ENCODE data around the gene THAP8. TPM values are rescaled to one million over a fixed set of nuclear protein-coding genes. Genes with fewer than 3 reads are reported as not detected.

Gene THAP8
- polyA plus RNA-seq, 3 donors, result 2.4 to 6.0 (median 3.1) TPM

- H4K20me1 ChIP-seq (ENCODE audit: insufficient read depth, low read length), result no peaks in the 10 kb centered on the region
- 100% methylated on average over 9 of the region's 11 CpGs for WGBS (ENCODE audit: insufficient coverage)
- no peak overlapping the region for H3K27ac ChIP-seq (ENCODE audit: low read depth in 1 of 2, low read length in 2 of 2)
- H3K4me3 ChIP-seq (replicated peaks in 1 of 3; ENCODE audit: low read depth in 2 of 3, low read length in 3 of 3), result no peak overlapping the region
- Mint-ChIP-seq H3K36me3 (peaks cover 53 to 84% of the 10 kb centered on the region in 2 donors), H3K9me3 (peaks cover 0 to 8% (median 0%) of the 10 kb centered on the region in 7 donors), H3K4me1 (no peaks in the 10 kb centered on the region), H3K27ac (peak overlapping the region in 1 of 7 donors; percentile 46), H3K4me3 (no peak overlapping the region), H3K27me3 (ENCODE audit: low read depth in 3 of 3) (no peaks in the 10 kb centered on the region)
- H3K4me2 ChIP-seq (replicated peaks; ENCODE audit: extremely low read depth, low read length, poor library complexity, severe bottlenecking), result no peak overlapping the region
- no peaks in the 10 kb centered on the region for H3K79me2 ChIP-seq (ENCODE audit: insufficient read depth, low read length)
- H2AFZ ChIP-seq (ENCODE audit: insufficient read depth, low read depth, low read length, poor library complexity, severe bottlenecking), result no peak overlapping the region
- H3K27me3 ChIP-seq (ENCODE audit: control insufficient read depth in 2 of 2, insufficient read depth in 2 of 2, low read length in 2 of 2), result no peaks in the 10 kb centered on the region
- H3K36me3 ChIP-seq (replicated peaks in 1 of 2; ENCODE audit: control insufficient read depth in 1 of 2, insufficient read depth in 2 of 2, low read length in 2 of 2), result peaks cover 41 to 72% of the 10 kb centered on the region in 2 donors
- intact Hi-C loops (cut with micrococcal nuclease), result no loop called here
- TF ChIP-seq CTCF (IDR thresholded peaks at IDR 0.05), result no peak
- no peaks in the 10 kb centered on the region for H3K4me1 ChIP-seq (ENCODE audit: control insufficient read depth in 1 of 2, insufficient read depth in 2 of 2, low read length in 2 of 2)
- no peak overlapping the region for H3K9ac ChIP-seq (ENCODE audit: insufficient read depth, low read length, poor library complexity, severe bottlenecking)
- no peak for DNase-seq
- no peaks in the 10 kb centered on the region for H3K9me3 ChIP-seq (replicated peaks in 1 of 2; ENCODE audit: control insufficient read depth in 1 of 2, insufficient read depth in 1 of 2, low read length in 2 of 2)
Observed at GRCh38 chr19:36067681-36068080, 13.6 kb upstream of the THAP8 start.

GRCh38 chr19:36064826-36065225 lies 10.7 kb upstream of the THAP8 start:
- 60% methylated on average over 2 of the region's 8 CpGs for WGBS (ENCODE audit: insufficient coverage)

More at GRCh38 chr19:36064826-36065225, 10.7 kb upstream of the THAP8 start:
- Histone ChIP-seq H3K27ac (ENCODE audit: low read depth in 1 of 2, low read length in 2 of 2) (no peak overlapping the region), H3K9ac (ENCODE audit: insufficient read depth, low read length, poor library complexity, severe bottlenecking) (no peak overlapping the region), H3K79me2 (ENCODE audit: insufficient read depth, low read length) (no peaks in the 10 kb centered on the region), H3K4me1 (ENCODE audit: control insufficient read depth in 1 of 2, insufficient read depth in 2 of 2, low read length in 2 of 2) (no peaks in the 10 kb centered on the region), H3K27me3 (ENCODE audit: control insufficient read depth in 2 of 2, insufficient read depth in 2 of 2, low read length in 2 of 2) (no peaks in the 10 kb centered on the region), H2AFZ (ENCODE audit: insufficient read depth, low read depth, low read length, poor library complexity, severe bottlenecking) (no peak overlapping the region), H3K9me3 (replicated peaks in 1 of 2; ENCODE audit: control insufficient read depth in 1 of 2, insufficient read depth in 1 of 2, low read length in 2 of 2) (no peaks in the 10 kb centered on the region), H4K20me1 (ENCODE audit: insufficient read depth, low read length) (no peaks in the 10 kb centered on the region), H3K4me2 (replicated peaks; ENCODE audit: extremely low read depth, low read length, poor library complexity, severe bottlenecking) (no peak overlapping the region), H3K4me3 (replicated peaks in 1 of 3; ENCODE audit: low read depth in 2 of 3, low read length in 3 of 3) (no peak overlapping the region), H3K36me3 (replicated peaks in 1 of 2; ENCODE audit: control insufficient read depth in 1 of 2, insufficient read depth in 2 of 2, low read length in 2 of 2) (peaks cover 35 to 73% of the 10 kb centered on the region in 2 donors)
- Mint-ChIP-seq H3K9me3 (peaks cover 0 to 7% (median 0%) of the 10 kb centered on the region in 7 donors), H3K27ac (peak overlapping the region in 2 of 7 donors; percentile 10 to 14), H3K27me3 (ENCODE audit: low read depth in 3 of 3) (no peaks in the 10 kb centered on the region), H3K4me1 (no peaks in the 10 kb centered on the region), H3K36me3 (peaks cover 40 to 81% of the 10 kb centered on the region in 2 donors), H3K4me3 (no peak overlapping the region)
- intact Hi-C loops (cut with micrococcal nuclease), result no loop called here
- no peak for DNase-seq
- TF ChIP-seq CTCF (IDR thresholded peaks at IDR 0.05), result no peak

Data from CD14-positive monocyte (primary cell).